Stimulated activated CD4-positive, alpha-beta T cell treated with anti-CD3 and anti-CD28 coated beads, Interleukin-4, amount 100 ng/mL, for 48 hours (primary cell): ENCODE data around the gene VDR.
A peak's percentile ranks its signal among the peaks of the same experiment; 100 is the strongest.
"Not testable (repeated sequence)": the region's sequence is repeated elsewhere in the genome, so short reads cannot be mapped to it uniquely, and the experiment has no call there.

ENCODE experiments used
- DNase-seq, 2 donors: peaks; one replicate each; pipeline ENCODE4 v3.0.0-alpha.2; 2020; ENCODE audit warnings: low read depth in 2 of 2

VDR gene

DNA sequence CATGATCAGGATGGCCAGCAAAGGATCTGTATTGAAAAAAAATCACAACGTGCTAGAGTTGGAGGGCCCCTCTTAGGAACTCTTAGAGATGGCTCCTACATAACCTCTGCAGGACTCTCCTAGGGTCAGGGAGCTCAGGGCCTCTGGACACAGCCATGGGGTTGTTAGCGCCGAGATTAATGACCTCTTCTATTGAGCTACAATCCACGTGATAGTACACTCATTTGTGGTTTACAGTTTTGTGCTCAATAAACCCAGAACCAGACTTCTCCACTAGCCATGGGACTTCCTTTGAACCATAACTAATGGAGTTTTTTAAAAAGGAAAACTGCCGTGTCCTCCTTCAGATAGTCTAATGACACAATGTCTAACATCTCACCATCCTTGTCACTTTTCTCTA, 55.5 kb downstream of the VDR start:
- no peak for DNase-seq

- no peak for DNase-seq
Measured at GRCh38 chr12:47848853-47849252, 55.9 kb downstream of the VDR start.

GRCh38 chr12:47846294-47846996, 58.3 kb downstream of the VDR start:
- no peak for DNase-seq

DNA sequence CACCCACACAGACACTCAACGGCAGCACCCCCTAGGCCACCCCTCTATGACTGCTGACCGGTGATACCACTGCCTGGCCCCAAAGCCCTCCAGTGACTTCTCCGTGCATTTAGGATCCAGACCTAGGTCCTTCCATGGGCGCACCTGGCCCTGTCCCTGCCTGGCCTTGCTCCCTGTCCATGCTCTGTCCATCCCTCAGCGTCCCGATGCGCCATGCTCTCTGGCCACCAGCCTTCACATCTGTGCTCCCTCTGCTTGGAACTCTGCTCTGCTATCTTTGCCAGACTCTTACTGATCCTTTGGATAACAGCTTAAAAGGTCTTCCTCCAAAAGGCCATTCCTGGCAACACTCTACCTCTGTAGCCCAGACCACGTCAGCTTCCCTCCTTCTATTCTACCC, 59.7 kb downstream of the VDR start:
- no peak for DNase-seq

- no peak for DNase-seq
Measured at GRCh38 chr12:47844264-47845019, 60.4 kb downstream of the VDR start.

- no peak for DNase-seq
Measured at GRCh38 chr12:47843226-47843980, 61.4 kb downstream of the VDR start.

GRCh38 chr12:47842543-47842942, 62.3 kb downstream of the VDR start:
- not testable (repeated sequence) for DNase-seq

DNA sequence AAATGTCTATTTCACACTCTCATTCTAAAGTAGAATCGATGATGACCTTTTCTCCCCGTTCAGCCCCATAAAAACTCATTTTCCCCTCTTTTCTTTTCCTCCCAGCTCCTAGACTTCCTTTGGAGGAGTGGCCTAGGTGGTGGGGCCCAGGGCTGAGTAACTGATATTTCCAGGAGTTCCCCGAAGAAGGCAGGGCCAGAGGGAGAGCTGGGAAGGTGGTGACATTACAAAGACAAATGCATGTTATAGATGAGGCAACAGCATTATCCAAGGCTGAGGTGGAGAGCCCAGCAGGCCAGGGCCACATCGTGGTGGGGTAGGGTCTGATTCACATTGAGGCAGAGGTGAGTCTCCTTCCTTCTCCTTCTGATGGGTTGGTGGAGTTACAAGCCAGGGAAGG, 62.9 kb downstream of the VDR start:
- no peak for DNase-seq

- DNase-seq, result no peak
Measured at GRCh38 chr12:47841501-47841900, 63.3 kb downstream of the VDR start.

DNA sequence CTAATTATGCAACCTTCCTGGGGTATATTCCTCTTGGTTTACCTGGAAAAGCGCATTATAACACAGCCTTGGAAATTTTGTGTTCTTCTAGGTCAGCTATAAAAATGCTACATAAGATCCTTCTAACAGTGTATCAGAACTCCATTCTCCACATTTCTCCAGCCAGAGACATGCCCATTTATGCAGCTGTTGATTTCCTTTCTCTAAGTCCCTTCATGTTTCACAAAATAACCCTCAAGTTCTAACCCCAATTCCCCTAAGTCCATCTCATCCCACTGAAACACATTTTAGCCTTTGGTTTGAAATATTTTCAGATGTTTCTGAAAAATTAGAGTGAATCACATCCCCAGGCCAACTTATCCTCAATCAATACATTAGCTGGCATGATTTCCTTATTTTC, 64.2 kb downstream of the VDR start:
- DNase-seq, result no peak

- DNase-seq, result no peak
Measured at GRCh38 chr12:47839214-47839876, 65.4 kb downstream of the VDR start.

DNA sequence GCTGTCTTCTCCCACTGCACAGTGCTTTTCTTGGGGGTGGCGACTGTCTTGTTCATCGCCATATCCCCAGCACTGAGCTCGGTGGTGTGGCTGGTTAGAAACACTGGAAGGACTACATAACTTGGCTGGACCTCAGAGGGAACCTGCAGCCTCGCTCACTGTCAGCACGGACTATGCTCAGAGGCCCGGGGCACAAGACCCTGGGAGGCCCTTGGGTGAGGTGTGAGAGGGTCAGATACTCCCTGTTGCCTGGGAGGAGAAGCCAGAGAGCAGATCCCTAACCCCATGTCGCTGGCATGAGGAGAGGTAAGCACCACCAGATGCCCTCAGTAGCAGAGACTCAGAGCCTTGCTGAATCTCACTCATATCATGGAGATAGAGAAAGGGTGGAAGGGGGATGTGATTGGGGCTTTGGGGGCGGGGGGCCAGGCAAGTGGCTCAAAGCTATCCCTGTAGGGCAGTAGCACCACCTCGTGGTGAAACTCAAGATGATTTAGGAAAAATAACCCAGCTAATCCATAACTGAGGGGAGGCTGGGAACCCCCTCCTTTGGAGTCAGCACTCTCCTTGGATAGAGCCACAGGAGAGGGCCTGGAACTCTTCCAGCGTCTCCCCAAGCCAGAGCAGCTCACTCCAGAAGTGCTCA, 66.4 kb downstream of the VDR start:
- no peak for DNase-seq

DNA sequence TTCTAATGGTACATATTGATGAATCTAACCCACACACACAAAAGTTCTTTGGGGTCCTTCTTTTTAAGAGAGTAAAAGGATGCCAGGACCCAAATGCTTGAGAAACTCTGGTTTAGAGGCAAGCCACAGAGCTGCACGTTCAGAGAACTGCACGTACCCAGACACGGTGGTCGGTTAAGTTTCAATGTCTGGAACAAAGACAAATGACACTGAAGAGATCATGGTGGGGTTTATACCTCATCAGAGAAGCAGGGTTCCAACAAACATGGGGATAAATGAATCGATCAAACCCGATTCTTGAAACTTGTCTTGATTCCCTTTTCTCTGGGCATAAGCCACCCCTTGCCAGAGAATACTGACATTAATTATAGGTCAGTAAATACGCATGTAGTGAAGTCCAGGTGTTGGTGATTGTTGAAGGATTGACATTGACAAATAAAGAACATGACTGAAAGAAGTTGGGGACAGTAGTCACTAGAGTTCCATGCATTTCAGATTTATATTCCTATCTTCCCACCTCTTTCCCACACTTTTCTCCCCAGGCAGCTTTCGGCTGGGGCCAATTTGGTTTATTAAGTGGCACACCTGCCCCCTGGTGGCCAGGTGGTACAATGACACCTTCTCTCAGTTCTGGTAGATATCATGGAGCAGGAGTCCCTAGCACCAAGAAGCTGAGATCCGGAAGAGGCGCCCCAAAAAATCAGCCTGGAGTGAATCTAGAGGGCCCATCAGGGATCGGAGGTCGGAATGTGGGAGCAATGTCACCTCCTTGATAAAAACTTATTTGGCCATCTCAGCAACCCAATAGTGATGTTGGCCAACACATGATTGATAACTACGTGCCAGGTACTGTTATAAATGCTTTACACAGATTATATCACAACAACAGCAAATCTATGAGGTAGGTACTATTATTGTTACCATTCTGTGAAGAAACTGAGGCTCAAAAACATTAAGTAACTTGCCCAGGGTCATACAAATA, 67.3 kb downstream of the VDR start:
- peak in 1 of 2 donors; percentile 34 for DNase-seq

GRCh38 chr12:47835831-47836155, 69.0 kb downstream of the VDR start:
- DNase-seq, result no peak

DNA sequence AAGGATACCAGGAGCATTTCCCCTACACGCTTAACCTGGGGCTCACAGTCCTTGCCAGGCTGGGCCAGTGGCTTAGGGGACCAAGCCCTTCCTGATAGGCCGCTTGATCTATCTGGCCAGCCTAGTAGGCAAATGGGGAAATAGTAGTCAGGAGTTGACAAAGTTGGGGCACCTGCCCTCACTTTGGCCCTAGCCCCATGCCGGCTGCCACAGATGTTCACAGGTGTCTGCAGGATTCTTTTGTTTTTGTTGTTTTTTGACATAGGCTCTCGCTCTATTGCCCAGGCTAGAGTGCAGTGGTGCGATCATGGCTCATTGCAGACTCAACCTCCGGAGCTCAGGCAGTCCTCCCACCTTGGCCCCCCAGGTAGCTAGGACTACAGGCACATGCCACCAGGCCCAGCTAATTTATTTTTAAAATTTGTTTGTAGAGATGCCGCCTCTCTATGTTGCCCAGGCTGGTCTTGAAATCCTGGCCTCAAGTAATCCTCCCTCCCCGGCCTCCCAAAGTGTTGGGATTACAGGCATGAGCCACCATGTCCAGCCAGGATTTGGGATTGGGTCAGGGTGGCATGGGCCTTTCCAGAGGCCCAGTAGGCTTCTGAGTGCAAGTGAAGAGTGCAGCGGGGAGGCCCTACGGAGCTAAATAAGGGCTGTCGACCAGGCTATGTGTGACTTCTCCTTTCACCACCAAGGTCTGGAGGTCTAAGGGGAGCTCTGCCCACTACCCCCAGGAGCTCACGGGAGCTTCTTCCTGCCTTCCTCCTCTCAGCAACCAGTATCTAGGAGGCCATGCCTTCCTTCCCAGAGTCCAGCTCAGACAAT, 69.6 kb downstream of the VDR start:
- DNase-seq, result no peak

- DNase-seq, result no peak
Measured at GRCh38 chr12:47834199-47834903, 70.4 kb downstream of the VDR start.

DNA sequence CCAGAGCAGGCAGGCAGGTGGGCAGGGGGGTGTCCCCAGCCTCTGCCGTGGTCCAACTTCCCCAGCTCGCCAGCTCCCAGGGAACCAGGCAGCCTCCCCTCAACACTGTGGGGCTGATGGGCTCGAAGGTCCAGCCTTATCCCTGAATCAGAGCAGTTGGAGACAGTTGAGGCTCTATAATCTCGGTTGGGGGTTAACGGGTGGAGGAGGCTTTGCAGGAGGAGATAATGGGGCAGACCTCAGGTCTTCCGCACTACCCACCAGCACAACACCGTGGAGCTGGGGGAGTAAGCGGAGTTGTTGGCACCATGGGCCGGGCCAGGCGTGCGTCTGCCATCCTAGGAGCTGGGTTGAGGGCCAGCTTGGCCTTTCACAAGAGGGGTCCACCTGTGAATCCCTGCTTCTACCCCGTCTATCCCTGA, 71.2 kb downstream of the VDR start:
- no peak for DNase-seq

DNA sequence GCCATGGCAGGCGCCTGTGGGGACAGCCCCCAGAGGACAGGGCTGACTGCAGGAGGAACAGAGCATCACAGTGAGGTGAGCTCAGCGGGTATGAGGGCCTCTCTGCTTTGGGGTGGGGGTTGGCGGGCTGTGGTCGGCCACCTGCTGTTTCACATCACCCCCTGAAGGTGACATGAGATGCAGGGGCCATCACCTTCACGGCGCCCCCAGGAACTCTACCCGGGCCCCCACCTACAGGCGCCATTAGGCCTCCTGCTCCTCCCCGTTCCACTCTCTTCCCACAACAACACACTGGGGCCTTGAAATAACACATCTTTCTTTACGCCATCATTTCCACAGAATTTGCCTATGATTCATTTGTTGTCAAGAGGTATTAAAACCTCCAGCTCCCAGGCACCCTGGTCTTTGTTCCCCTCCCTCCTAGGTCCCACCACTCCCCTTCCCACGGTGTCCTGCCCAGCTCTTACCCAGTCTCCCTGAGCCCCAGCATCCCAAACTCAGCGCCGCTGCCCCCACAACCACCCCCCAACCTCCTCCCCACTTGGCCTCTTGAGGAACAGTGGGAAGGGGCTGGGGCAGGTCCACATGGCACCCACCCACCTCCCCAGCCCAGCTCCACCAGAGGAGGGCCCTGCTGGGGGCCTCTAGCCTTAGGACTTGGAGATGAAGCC, 72.4 kb downstream of the VDR start:
- DNase-seq, result peak; percentile 62 to 72
